GM19240 (cell line): ENCODE results near the gene ITGB3.
A peak's percentile ranks its signal among the peaks of the same experiment; 100 is the strongest.
"Not testable (repeated sequence)": the region's sequence is repeated elsewhere in the genome, so short reads cannot be mapped to it uniquely, and the experiment has no call there.

Source experiments
- DNase-seq: peaks from one replicate; pipeline ENCODE4 v3.0.0; 2011; ENCODE audit warnings: low spot score; ENCODE audit not compliant: insufficient read length

ITGB3 gene

GRCh38 chr17:47222047-47222446 lies 31.6 kb upstream of the ITGB3 start:
- no peak for DNase-seq

DNA sequence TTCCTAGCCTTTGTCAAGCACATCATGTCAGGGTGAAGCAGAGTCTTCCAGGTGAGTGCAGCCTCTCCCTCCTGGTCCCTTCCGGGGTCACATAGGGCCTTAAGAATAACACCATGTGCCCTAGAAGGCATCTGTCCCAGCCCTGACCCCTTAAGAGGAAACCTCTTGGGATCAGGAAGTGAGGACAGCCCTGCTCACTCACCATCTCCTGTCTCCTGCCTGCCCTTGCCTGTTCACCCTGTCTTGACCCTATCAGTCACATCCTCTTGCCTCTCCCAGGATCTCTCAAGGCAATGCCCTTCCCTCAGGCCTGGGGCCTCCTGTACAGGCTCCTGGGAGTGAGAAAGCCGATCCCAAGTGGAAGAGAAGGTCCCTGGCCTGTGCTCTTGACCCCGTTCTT lies 30.6 kb upstream of the ITGB3 start:
- DNase-seq: no peak

DNA sequence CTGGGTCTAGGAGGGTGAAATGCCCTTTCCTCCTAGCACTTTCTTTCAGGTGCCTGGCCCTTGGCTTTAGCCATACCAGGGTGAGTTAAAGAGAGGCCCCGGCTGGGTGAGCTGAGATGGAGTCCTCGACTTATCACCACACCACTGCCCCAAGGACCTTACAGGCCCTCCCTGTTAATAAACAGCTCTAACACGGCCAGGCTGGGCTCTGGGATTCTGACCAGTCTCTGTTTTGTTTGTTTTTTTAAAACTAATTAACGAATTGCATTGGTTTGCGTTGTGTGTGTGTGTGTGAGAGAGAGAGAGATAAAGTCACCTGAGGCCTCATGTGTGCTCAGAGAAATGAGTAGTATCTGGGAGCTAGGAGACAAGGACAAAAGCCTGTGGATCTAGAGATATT lies 30.2 kb upstream of the ITGB3 start:
- DNase-seq: no peak

GRCh38 chr17:47224077-47224476 lies 29.6 kb upstream of the ITGB3 start:
- not testable (repeated sequence) for DNase-seq

DNA sequence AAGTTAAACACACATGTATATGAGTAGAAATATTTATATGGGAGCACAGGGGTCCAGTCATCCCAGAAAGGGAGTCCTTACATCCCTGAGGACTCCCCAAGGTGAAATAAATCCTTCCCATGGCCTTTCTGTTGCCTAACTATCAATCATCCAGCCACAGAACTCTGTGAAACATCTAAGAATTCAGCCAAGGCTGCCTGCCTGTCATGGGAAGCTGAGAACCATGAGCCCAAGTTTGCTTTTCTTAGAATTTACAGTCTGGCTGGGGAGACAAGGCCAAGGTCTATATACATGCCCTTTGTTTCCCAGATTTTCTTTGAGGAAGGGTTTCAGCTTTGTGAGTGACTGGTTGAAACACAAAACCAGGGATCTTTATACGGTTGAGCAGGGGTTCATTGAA lies 28.7 kb upstream of the ITGB3 start:
- DNase-seq: no peak

GRCh38 chr17:47225436-47225858 lies 28.2 kb upstream of the ITGB3 start:
- DNase-seq: no peak

DNA sequence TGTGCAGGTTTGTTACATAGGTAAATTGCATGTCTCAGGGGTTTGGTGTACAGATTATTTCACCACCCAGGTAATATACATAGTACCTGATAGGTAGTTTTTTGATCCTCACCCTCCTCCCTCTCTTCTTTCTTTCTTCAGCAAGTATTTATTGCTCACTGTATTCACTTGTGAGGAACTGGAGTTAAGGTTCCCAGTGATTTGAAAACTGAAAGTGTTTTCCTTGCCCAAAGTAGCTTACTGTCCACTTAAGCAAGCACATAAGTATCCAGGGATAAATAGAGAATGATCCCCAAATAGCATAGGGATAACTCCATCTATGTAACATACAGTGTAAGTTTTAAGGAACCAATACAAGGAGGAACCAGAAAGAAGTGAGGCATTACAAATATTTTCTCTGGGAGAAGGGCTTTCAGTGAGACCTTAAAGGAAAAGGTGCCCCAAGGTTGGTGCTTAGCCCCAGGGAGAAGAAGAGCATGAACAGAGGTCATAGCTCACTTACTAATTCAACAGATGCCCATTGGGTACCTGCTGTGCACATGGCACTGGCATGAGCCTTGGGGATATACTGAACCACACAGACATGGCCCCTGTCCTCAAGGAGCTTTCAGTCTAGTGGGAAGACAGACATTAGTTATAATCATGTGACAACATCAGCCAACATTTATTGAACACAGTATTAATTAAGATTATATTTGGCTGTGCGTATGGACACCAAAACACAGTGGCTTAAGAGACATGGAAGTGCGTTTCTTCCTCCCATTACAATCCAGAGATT lies 27.5 kb upstream of the ITGB3 start:
- DNase-seq: no peak

DNA sequence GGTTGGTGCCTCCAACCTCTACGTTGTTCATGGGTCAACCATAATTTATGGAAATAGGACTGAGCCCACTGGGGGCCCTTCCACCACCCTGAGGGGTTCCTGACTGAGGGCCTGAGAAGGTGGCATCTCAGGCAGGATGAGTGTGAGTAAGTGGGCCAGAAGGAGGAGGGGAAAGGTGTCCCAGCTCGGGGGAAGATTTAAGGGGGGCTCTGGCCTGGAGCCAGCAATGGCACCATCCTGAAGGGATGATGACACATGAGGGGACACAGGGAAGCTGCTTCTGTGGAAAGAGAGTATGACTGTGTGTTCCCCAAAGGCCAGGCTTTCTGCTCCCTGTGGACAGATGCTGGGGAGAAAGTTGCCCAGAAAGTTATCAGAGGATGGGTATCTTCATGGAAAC lies 25.8 kb upstream of the ITGB3 start:
- DNase-seq: no peak

DNA sequence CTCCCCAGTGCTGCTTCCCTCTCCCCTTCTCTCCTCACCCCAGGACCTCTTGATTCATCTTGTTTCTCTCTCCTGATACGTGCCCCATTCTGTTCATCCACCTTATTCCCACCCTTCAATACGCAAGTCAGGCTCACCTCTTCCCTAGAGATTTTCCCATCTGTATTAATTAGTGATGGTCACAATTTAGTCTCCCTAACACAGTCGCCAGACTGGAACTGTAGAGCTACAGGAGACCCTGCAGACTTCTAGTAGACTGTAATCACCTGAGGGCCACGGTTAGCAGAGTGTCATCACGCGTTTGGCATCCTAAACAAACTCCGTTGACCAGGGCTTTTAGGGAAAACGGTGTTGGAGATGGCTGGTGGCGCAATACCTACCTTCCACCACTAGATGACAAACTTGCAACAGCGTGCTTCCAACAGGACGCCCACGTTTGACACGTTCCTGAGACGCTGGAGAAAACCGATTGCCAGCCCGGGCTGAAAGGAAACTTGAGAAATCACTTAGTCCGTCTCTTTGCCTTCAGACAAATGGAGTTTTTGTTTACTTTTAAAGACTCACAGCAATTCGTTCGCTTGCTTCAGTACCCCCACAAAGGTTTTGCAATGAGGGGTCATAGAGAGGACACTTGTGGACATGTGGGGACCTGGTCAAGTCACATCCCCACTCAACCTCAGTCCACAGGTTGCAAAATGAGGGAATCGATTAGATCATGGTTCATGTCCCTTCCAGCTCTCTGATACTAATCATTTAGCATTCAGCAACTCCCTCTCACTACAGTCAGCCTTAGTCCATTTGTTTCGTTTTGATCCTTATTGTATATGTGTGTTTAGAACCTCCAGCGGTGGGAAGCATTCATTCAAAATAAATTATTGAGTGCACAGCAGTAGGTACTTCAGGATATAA lies 23.8 kb upstream of the ITGB3 start:
- peak; percentile 61 for DNase-seq

DNA sequence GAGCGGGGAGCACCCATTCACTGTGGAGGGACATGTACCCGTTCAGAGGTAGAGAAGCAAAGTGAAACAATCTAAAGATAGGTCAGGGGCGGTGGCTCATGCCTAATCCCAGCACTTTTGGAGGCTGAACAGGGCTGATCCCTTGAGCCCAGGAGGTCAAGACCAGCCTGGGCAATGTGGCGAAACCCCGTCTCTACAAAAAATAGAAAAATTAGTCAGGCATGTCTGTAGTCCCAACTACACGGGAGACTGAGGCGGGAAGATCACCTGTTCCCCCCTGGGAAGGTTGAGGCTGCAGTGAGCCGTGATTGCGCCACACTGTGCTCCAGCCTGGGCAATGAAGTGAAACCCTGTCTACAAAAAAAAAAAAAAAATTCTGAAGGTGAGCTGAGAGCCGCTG lies 22.8 kb upstream of the ITGB3 start:
- DNase-seq: no peak

GRCh38 chr17:47231334-47231733 lies 22.3 kb upstream of the ITGB3 start:
- DNase-seq: no peak

GRCh38 chr17:47231866-47232265 lies 21.8 kb upstream of the ITGB3 start:
- DNase-seq: no peak

GRCh38 chr17:47232465-47232864 lies 21.2 kb upstream of the ITGB3 start:
- no peak for DNase-seq

GRCh38 chr17:47235506-47235905 lies 18.1 kb upstream of the ITGB3 start:
- DNase-seq: no peak

- DNase-seq: no peak
Measured at GRCh38 chr17:47235923-47236322, 17.7 kb upstream of the ITGB3 start.

- DNase-seq: no peak
Measured at GRCh38 chr17:47237841-47238240, 15.8 kb upstream of the ITGB3 start.

DNA sequence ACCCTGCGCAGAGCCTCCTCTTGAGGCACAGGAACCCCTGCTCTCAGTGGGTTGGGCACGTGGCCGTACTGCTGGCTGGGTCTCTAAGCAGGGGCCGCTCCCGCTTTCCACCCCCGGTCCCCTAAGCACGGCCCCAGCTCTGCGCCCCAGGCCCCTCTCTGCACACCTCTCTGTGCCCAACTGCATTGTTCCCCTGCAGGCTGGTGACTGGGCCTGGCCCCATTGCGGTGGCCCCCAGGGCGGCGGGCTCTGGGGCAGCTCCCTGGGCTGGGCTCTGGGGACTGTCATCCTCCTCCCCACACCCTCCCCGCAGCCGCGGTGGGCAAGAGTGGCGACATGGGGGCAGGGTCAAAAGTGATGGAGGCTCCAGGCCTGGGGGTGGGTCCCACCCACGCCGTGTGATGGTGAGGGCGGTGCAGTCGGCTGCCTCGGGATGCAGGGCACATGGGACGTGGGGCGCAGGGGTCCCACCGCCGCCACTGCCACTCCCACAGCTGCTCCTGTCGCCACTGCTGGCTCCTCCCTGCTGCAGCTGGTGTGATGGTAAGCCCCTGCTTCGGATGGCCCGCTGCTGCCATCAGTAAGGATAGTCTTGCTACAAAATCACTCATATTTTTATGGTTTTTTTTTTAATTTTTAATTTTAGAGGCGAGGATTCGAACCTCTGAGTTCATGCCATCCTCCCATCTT lies 15.2 kb upstream of the ITGB3 start:
- no peak for DNase-seq

- DNase-seq: no peak
Measured at GRCh38 chr17:47239619-47239966, 14.0 kb upstream of the ITGB3 start.

DNA sequence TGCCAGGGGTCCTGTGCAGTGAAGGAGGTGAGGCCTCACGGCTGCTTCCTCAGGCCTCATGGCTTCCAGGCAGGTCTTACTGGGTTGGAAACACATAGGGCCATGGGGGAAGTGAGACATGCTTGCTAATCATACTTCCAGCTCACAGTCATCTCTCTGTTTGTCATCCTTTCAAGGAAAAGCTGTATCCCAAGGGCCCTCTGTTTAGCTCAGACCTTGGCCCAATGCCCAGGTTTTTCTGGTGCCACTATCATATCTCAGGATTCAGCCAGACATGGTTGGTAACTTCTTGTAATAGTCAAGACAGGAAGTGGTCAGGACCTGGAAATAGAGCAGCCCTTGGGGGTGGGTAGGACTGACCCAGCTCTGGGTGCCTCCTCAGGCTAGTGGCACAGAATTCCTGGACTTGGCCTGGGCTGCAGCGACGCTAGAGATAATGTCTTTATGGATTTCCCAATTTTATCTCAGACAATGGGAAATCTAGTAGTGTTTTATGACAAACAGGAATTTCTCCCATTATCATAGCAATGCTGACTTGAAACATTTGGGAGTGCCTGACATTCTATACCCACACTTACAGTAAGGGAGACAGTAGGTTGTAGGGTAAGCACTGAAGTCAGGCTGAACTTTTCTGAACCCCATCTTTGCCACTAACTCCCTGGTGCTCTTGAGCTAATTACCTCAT lies 13.5 kb upstream of the ITGB3 start:
- no peak for DNase-seq

GRCh38 chr17:47240806-47241205 lies 12.8 kb upstream of the ITGB3 start:
- DNase-seq: no peak

DNA sequence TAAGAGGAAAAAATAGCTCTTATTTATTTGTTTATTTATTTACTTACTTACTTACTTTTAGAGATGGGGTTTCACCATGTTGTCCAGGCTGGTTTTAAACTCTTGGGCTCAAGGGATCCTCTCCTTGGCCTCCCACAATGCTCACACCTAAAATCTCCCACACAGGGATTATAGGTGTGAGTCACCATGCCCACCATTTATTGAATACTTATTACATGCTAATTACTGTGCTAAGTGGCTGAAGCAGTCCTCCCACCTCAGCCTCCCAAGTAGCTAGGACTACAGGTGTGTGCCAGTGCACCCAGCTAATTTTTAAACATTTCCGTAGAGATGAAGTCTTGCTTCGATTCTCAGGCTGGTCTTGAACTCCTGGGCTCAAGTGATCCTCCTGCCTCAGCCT lies 11.0 kb upstream of the ITGB3 start:
- no peak for DNase-seq
